Limb (tissue), 2 donors: Measurements from ENCODE around the gene ENGASE.
A peak's percentile ranks its signal among the peaks of the same experiment; 100 is the strongest.

Source experiments
- DNase-seq, 2 donors: peaks; one replicate each; pipeline ENCODE4 v3.0.0-alpha.2; 2016; ENCODE audit errors: extremely low spot score in 2 of 2

The ENGASE gene

GRCh38 chr17:79091226-79091670 is 16.6 kb downstream of the ENGASE start:
- no peak for DNase-seq

- no peak for DNase-seq
These were observed 17.9 kb downstream of the ENGASE start for GRCh38 chr17:79092567-79092966.

- DNase-seq: no peak
These were observed 18.6 kb downstream of the ENGASE start for GRCh38 chr17:79093270-79093669.

- no peak for DNase-seq
These were observed 19.6 kb downstream of the ENGASE start for GRCh38 chr17:79094261-79094660.

GRCh38 chr17:79095345-79096055 is 20.9 kb downstream of the ENGASE start:
- no peak for DNase-seq

- no peak for DNase-seq
These were observed 21.9 kb downstream of the ENGASE start for GRCh38 chr17:79096477-79096876.

GRCh38 chr17:79097226-79098055 is 22.8 kb downstream of the ENGASE start:
- no peak for DNase-seq

- DNase-seq: no peak
These were observed 23.8 kb downstream of the ENGASE start for GRCh38 chr17:79098282-79098867.

- no peak for DNase-seq
These were observed 25.8 kb downstream of the ENGASE start for GRCh38 chr17:79100405-79100804.

GRCh38 chr17:79101111-79101673 is 26.6 kb downstream of the ENGASE start:
- DNase-seq: no peak

GRCh38 chr17:79102214-79102613 is 27.6 kb downstream of the ENGASE start:
- no peak for DNase-seq

GRCh38 chr17:79104898-79105600 is 30.4 kb downstream of the ENGASE start:
- no peak for DNase-seq

- DNase-seq: no peak
These were observed 31.3 kb downstream of the ENGASE start for GRCh38 chr17:79105937-79106336.

GRCh38 chr17:79106958-79107357 is 32.3 kb downstream of the ENGASE start:
- no peak for DNase-seq

GRCh38 chr17:79107499-79108231 is 33.0 kb downstream of the ENGASE start:
- DNase-seq: no peak

GRCh38 chr17:79108232-79108850 is 33.7 kb downstream of the ENGASE start:
- no peak for DNase-seq

GRCh38 chr17:79108870-79109269 is 34.2 kb downstream of the ENGASE start:
- DNase-seq: no peak

GRCh38 chr17:79109584-79109983 is 35.0 kb downstream of the ENGASE start:
- no peak for DNase-seq

GRCh38 chr17:79111097-79111496 is 36.5 kb downstream of the ENGASE start:
- no peak for DNase-seq

- DNase-seq: peak in 1 of 2 donors; percentile 6
These were observed 37.8 kb downstream of the ENGASE start for GRCh38 chr17:79112471-79112870.
